Stimulated activated naive CD8-positive, alpha-beta T cell treated with anti-CD3 and anti-CD28 coated beads, Interleukin-15, Interleukin-2, amounts not matched to agents 100 ng/mL and 50 ng/mL, for 24 hours (primary cell): ENCODE results near the gene CACNB4.

ENCODE experiments used
- H3K27ac Mint-ChIP-seq: one replicate; pipeline ENCODE4 v1.8.0; 2021; ENCODE audit warnings: mild to moderate bottlenecking, mixed read lengths
- H3K27me3 Mint-ChIP-seq: one replicate; pipeline ENCODE4 v1.8.0; 2021; ENCODE audit warnings: mixed read lengths
- H3K36me3 Mint-ChIP-seq: one replicate; pipeline ENCODE4 v1.8.0; 2021; ENCODE audit warnings: low read depth, mixed read lengths
- H3K4me1 Mint-ChIP-seq: one replicate; pipeline ENCODE4 v1.8.0; 2021; ENCODE audit warnings: low read depth, mixed read lengths
- H3K4me3 Mint-ChIP-seq: one replicate; pipeline ENCODE4 v1.8.0; 2021; ENCODE audit warnings: mild to moderate bottlenecking, mixed read lengths
- H3K9me3 Mint-ChIP-seq: one replicate; pipeline ENCODE4 v1.8.0; 2021; ENCODE audit warnings: mixed read lengths

The CACNB4 gene

DNA sequence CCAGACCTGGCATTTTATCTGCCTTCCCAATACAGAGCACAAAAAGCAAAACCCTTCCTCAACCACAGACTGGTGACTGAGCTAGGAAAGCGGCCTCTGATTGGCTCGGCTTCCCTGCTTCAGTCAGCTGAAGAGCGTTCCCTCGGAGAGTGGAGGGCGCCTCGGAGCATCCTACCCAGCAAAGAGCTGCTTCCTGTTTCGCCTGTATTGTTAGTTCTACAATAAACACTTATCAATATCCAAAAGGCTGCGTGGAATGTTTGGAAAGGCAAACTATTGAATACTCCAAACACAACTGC is 125.0 kb downstream of the CACNB4 start:
- Mint-ChIP-seq H3K27ac (no peak overlapping the region), H3K27me3 (peaks cover 9% of the 10 kb centered on the region), H3K4me1 (peaks cover 5% of the 10 kb centered on the region), H3K4me3 (no peak overlapping the region), H3K9me3 (no peaks in the 10 kb centered on the region), H3K36me3 (no peaks in the 10 kb centered on the region)

GRCh38 chr2:151973013-151973900 is 125.6 kb downstream of the CACNB4 start:
- Mint-ChIP-seq H3K4me3 (no peak overlapping the region), H3K27me3 (peaks cover 8% of the 10 kb centered on the region), H3K36me3 (no peaks in the 10 kb centered on the region), H3K9me3 (no peaks in the 10 kb centered on the region), H3K27ac (no peak overlapping the region), H3K4me1 (peaks cover 5% of the 10 kb centered on the region)

- no peaks in the 10 kb centered on the region for H3K36me3 Mint-ChIP-seq
- H3K27ac Mint-ChIP-seq = no peak overlapping the region
- H3K4me3 Mint-ChIP-seq = no peak overlapping the region
- H3K4me1 Mint-ChIP-seq = peaks cover 5% of the 10 kb centered on the region
- H3K9me3 Mint-ChIP-seq = no peaks in the 10 kb centered on the region
- H3K27me3 Mint-ChIP-seq = peaks cover 8% of the 10 kb centered on the region
Observed at GRCh38 chr2:151972241-151973012, 126.4 kb downstream of the CACNB4 start.

- Mint-ChIP-seq H3K36me3 (no peaks in the 10 kb centered on the region), H3K4me1 (no peaks in the 10 kb centered on the region), H3K9me3 (no peaks in the 10 kb centered on the region), H3K27ac (no peak overlapping the region), H3K27me3 (peaks cover 4% of the 10 kb centered on the region), H3K4me3 (no peak overlapping the region)
Observed at GRCh38 chr2:151971301-151972051, 127.4 kb downstream of the CACNB4 start.

DNA sequence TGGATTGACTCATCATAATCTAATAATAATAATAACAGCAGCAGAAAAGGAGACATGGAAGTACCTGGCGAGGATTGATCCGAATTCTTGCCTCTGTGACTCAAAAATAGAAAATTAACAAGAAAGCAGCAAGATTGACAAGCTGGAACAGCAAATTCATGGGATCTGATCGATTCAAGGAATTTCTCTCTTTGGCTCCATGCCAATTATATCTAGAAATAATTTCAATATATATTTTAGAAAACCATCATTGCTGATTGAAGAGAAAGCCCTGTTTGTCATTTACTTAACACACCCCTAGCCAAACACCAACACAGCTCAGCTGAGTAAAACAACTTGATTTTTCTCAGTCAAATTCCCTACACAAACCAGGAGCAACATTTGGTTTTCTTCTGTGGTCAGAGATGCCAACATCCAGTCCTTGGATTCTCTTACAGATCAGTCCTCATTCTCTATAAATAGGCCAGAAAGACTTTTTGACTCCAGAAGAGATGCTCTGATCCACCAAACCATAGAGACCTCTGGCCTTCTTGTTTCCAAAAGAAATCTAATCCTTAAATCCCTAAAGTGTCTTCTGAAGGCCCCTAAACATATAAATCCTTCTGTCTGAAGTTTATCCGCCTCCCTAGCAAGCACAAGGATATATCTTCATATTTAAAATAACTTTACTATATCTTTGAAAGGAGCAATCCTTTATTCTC is 129.9 kb downstream of the CACNB4 start:
- Mint-ChIP-seq H3K27me3 (no peaks in the 10 kb centered on the region), H3K27ac (no peak overlapping the region), H3K36me3 (no peaks in the 10 kb centered on the region), H3K4me1 (no peaks in the 10 kb centered on the region), H3K9me3 (no peaks in the 10 kb centered on the region), H3K4me3 (no peak overlapping the region)

DNA sequence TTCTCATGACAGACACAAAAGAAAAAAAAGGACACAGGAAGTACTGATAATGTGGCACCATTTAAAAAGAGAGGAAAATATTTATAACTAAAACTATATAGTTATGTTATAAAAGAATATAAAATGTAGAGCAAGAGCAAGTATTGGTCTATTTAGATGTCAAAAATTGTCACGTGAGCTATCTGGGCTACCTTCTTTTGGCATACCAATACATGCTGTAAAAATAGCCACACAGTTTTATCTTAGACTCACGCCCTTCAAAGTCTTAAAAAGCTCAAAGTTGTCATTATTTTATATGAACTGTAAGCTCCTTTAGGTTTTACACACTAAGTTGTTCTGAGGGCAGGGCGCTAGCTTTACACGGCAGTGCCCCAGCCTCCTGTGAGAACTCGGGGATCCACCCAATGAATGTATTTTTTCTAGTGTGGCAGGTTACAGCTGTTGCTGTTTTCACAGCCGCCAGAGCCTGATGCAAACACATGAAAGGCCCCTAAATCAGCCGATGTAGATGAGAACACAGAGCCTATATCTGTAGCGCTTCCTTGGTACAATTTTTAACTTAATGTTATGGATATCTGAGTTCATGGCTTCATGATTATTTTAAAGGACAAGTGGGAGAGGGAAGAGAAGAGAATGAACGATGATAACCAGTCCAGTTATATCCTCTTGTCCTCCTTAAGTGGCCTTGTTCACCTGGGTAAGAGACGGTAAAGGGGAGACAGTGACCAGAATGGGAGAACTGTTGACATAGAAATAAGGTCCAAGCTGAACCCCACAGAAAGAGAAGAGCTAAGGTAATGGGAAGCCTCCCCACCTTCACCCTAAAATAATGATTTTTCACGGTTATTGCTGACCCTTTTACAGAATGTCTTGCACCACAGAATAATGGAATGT is 130.8 kb downstream of the CACNB4 start:
- no peak overlapping the region for H3K4me3 Mint-ChIP-seq
- no peak overlapping the region for H3K27ac Mint-ChIP-seq
- no peaks in the 10 kb centered on the region for H3K9me3 Mint-ChIP-seq
- H3K36me3 Mint-ChIP-seq = no peaks in the 10 kb centered on the region
- no peaks in the 10 kb centered on the region for H3K27me3 Mint-ChIP-seq
- no peaks in the 10 kb centered on the region for H3K4me1 Mint-ChIP-seq

GRCh38 chr2:151965884-151966283 is 133.0 kb downstream of the CACNB4 start:
- Mint-ChIP-seq H3K27ac (no peak overlapping the region), H3K9me3 (no peaks in the 10 kb centered on the region), H3K36me3 (no peaks in the 10 kb centered on the region), H3K27me3 (no peaks in the 10 kb centered on the region), H3K4me3 (no peak overlapping the region), H3K4me1 (no peaks in the 10 kb centered on the region)

GRCh38 chr2:151961558-151961957 is 137.3 kb downstream of the CACNB4 start:
- Mint-ChIP-seq H3K27me3 (no peaks in the 10 kb centered on the region), H3K27ac (no peak overlapping the region), H3K36me3 (no peaks in the 10 kb centered on the region), H3K4me1 (no peaks in the 10 kb centered on the region), H3K4me3 (no peak overlapping the region), H3K9me3 (no peaks in the 10 kb centered on the region)

DNA sequence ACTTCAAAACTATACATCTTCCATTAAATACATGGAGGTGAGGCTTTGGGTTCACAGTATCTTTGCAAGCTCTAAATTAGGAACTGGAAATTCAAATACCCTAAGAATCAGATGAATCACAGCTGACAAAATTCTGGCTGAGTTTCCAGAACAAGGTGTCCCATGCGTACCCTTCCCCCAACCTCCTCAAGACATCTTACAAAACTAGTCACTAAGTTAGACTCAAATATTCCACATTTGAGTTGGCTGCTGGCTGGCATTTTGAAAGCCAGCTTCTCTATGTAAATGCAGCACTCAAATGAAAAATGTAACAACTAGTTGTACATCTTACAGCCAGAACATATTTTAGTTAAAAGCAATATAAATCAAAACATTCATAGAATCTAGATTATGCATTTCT is 139.6 kb downstream of the CACNB4 start:
- Mint-ChIP-seq H3K4me1 (no peaks in the 10 kb centered on the region), H3K4me3 (no peak overlapping the region), H3K27ac (no peak overlapping the region), H3K27me3 (peaks cover 3% of the 10 kb centered on the region), H3K36me3 (no peaks in the 10 kb centered on the region), H3K9me3 (no peaks in the 10 kb centered on the region)

DNA sequence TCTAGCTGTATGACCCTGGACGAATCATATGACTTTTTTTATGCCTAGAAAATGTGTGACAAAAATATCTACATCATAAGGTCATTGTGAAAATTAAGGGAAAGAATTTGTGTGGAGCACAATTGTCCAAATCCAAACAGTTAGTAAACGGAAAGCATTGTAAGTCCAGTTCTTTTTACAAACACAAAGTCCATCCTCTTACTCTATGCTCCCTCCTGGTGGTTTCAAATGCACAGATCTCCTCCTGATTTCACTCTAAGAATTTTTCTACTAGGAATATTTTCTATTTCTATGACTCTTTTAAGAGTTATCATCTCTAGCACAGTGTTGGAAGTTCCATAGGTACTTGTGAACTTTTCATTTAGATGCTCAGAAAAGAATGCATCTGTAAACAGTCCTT is 145.4 kb downstream of the CACNB4 start:
- no peaks in the 10 kb centered on the region for H3K9me3 Mint-ChIP-seq
- H3K27ac Mint-ChIP-seq = no peak overlapping the region
- H3K36me3 Mint-ChIP-seq = no peaks in the 10 kb centered on the region
- no peak overlapping the region for H3K4me3 Mint-ChIP-seq
- no peaks in the 10 kb centered on the region for H3K4me1 Mint-ChIP-seq
- peaks cover 18% of the 10 kb centered on the region for H3K27me3 Mint-ChIP-seq

GRCh38 chr2:151952691-151953456 is 146.0 kb downstream of the CACNB4 start:
- Mint-ChIP-seq H3K9me3 (no peaks in the 10 kb centered on the region), H3K4me3 (no peak overlapping the region), H3K36me3 (no peaks in the 10 kb centered on the region), H3K4me1 (no peaks in the 10 kb centered on the region), H3K27ac (no peak overlapping the region), H3K27me3 (peaks cover 18% of the 10 kb centered on the region)

DNA sequence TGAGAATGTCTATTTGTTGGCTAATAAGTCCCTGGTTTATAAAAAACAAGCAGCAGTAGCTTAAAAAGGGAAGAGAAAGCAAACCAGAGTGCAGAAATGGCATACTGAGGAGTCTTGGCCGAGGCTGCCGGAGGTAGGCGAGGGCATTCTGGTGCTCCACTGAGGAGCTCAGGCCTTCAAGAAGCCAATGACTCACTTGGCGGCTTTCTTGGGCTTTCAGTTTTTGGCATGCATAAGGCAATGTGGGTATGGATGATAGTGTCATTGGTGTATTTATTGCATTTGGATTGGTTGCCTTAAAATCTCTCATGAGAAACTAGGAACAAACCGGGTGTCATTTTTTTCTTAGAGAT is 151.1 kb downstream of the CACNB4 start:
- Mint-ChIP-seq H3K4me1 (peaks cover 12% of the 10 kb centered on the region), H3K4me3 (no peak overlapping the region), H3K9me3 (peaks cover 6% of the 10 kb centered on the region), H3K36me3 (no peaks in the 10 kb centered on the region), H3K27ac (no peak overlapping the region), H3K27me3 (peaks cover 12% of the 10 kb centered on the region)
